ENCODE results near the gene KLF2.

- TF ChIP-seq EP300 (IDR thresholded peaks at IDR 0.05) (no peak), CTCF (IDR thresholded peaks at IDR 0.05) (no peak)
These were observed 23.1 kb downstream of the KLF2 start for GRCh38 chr19:16347706-16348105.
